GM23338 (cell line): ENCODE data around the gene KISS1. TPM values are rescaled to one million over a fixed set of nuclear protein-coding genes. Genes with fewer than 3 reads are reported as not detected.

Experiments
- ATAC-seq: fragments of 200-7000 bp; cut with Tn5 transposase; 3 replicates; pipeline ENCODE4 v1.9.1; 2020
- DNase-seq: peaks from one replicate; pipeline ENCODE4 v3.0.0-alpha.2; 2015; ENCODE audit warnings: low spot score
- H2AFZ ChIP-seq: fragments of 200-600 bp; sonication (generic); 2 replicates; pipeline ENCODE4 v1.8.0; 2016; ENCODE audit warnings: antibody characterized with exemption, mild to moderate bottlenecking, moderate library complexity
- H3F3A ChIP-seq: fragments of 200-600 bp; sonication (generic); replicated peaks from 2 replicates; pipeline ENCODE4 v1.8.0; 2017; ENCODE audit warnings: antibody characterized with exemption, mixed run types, low read depth
- H3K27ac ChIP-seq: fragments of 200-600 bp; sonication (generic); 2 replicates; pipeline ENCODE4 v1.6.1; 2016; ENCODE audit warnings: low read depth
- H3K27me3 ChIP-seq: fragments of 200-600 bp; sonication (generic); 2 replicates; pipeline ENCODE4 v1.8.0; 2016; ENCODE audit warnings: mild to moderate bottlenecking, mixed run types, moderate library complexity; ENCODE audit not compliant: insufficient read depth
- H3K36me3 ChIP-seq: fragments of 200-600 bp; sonication (generic); 2 replicates; pipeline ENCODE4 v1.8.0; 2016; ENCODE audit warnings: mild to moderate bottlenecking; ENCODE audit not compliant: insufficient read depth
- H3K4me1 ChIP-seq: fragments of 200-600 bp; sonication (generic); 2 replicates; pipeline ENCODE4 v1.8.0; 2016; ENCODE audit warnings: mild to moderate bottlenecking, moderate library complexity; ENCODE audit not compliant: insufficient read depth
- H3K4me2 ChIP-seq: fragments of 200-600 bp; sonication (generic); 2 replicates; pipeline ENCODE4 v1.7.1; 2017; ENCODE audit warnings: mixed run types
- H3K4me3 ChIP-seq: fragments of 200-600 bp; sonication (generic); 2 replicates; pipeline ENCODE4 v1.6.1; 2016; ENCODE audit warnings: mixed run types
- H3K79me2 ChIP-seq: fragments of 200-600 bp; sonication (generic); replicated peaks from 2 replicates; pipeline ENCODE4 v1.8.0; 2017; ENCODE audit warnings: mild to moderate bottlenecking; ENCODE audit not compliant: insufficient read depth
- H3K9me2 ChIP-seq: fragments of 200-600 bp; sonication (generic); 2 replicates; pipeline ENCODE4 v1.8.0; 2017; ENCODE audit not compliant: insufficient read depth
- H4K20me1 ChIP-seq: fragments of 200-600 bp; sonication (generic); replicated peaks from 2 replicates; pipeline ENCODE4 v1.8.0; 2017; ENCODE audit warnings: mild to moderate bottlenecking; ENCODE audit not compliant: insufficient read depth
- H3K27ac Mint-ChIP-seq: 2 replicates; pipeline ENCODE4 v1.8.0; 2020; ENCODE audit warnings: inconsistent platforms, mild to moderate bottlenecking, moderate library complexity, mixed read lengths
- H3K27me3 Mint-ChIP-seq: 3 replicates; pipeline ENCODE4 v1.8.0; 2022; ENCODE audit warnings: low read depth, mild to moderate bottlenecking, moderate library complexity, mixed read lengths, inconsistent platforms; ENCODE audit not compliant: insufficient read depth, poor library complexity
- H3K36me3 Mint-ChIP-seq: 3 replicates; pipeline ENCODE4 v1.8.0; 2021; ENCODE audit warnings: low read depth, mild to moderate bottlenecking, inconsistent platforms, moderate library complexity, mixed read lengths
- H3K4me1 Mint-ChIP-seq: 3 replicates; pipeline ENCODE4 v1.8.0; 2020; ENCODE audit warnings: mild to moderate bottlenecking, inconsistent platforms, mixed read lengths
- H3K4me3 Mint-ChIP-seq: 3 replicates; pipeline ENCODE4 v1.8.0; 2021; ENCODE audit warnings: moderate library complexity, mild to moderate bottlenecking, inconsistent platforms, mixed read lengths
- H3K9me3 Mint-ChIP-seq: 3 replicates; pipeline ENCODE4 v1.8.0; 2020; ENCODE audit warnings: moderate library complexity, mild to moderate bottlenecking, inconsistent platforms, mixed read lengths
- CREB1 ChIP-seq: fragments of 250-450 bp; sonication (Bioruptor Pico); IDR thresholded peaks from 2 replicates; pipeline ENCODE4 v1.5.0; 2020; ENCODE audit warnings: low read depth, mild to moderate bottlenecking, moderate library complexity
- JUNB ChIP-seq: IDR thresholded peaks from one replicate; pipeline ENCODE4 v1.6.1; 2016; ENCODE audit warnings: antibody characterized with exemption; ENCODE audit not compliant: unreplicated experiment
- NANOG ChIP-seq: IDR thresholded peaks from 2 replicates; pipeline ENCODE4 v1.6.1; 2016; ENCODE audit warnings: antibody characterized with exemption, borderline replicate concordance
- POLR2AphosphoS5 ChIP-seq: IDR thresholded peaks from 2 replicates; pipeline ENCODE4 v1.6.1; 2016; ENCODE audit warnings: antibody characterized with exemption, low read depth
- STAT1 ChIP-seq: IDR thresholded peaks from one replicate; pipeline ENCODE4 v1.6.1; 2016; ENCODE audit warnings: antibody characterized with exemption; ENCODE audit not compliant: unreplicated experiment
- ZNF114 ChIP-seq: fragments of 250-450 bp; sonication (Bioruptor Pico); IDR thresholded peaks from 2 replicates; pipeline ENCODE4 v1.5.0; 2020; ENCODE audit warnings: mild to moderate bottlenecking, moderate library complexity
- ZNF331 ChIP-seq: fragments of 250-450 bp; sonication (Bioruptor Pico); IDR thresholded peaks from 2 replicates; pipeline ENCODE4 v1.5.0; 2020; ENCODE audit warnings: low read depth, mild to moderate bottlenecking, moderate library complexity
- polyA plus RNA-seq: library from polyadenylated mRNA; unstranded; fragments of >200 nt; fragmentation: Nextera tagmentation; extraction: Ambion mirVana; gene quantifications from 2 replicates; pipeline ENCODE4 v1.2.1, GENCODE V29; 2016
- total RNA-seq: library from RNA; depleted of rRNA; stranded (reverse); fragments of >200 nt; shearing (Covaris generic); gene quantifications from 2 replicates; pipeline ENCODE4 v1.2.3, GENCODE V29; 2014
- TF ChIP-seq, protein P1 (sequence below): IDR thresholded peaks from one replicate; pipeline ENCODE4 v1.6.1; 2018; ENCODE audit warnings: antibody characterized with exemption; ENCODE audit not compliant: unreplicated experiment
- TF ChIP-seq, protein P2 (sequence below), 2 experiments: fragments of 200-600 bp in 1 of 2; sonication (generic) in 1 of 2; conservative IDR thresholded peaks; 2 replicates each; pipeline versions ENCODE4 v1.5.1 to v1.6.1; 2016 to 2017; ENCODE audit warnings: antibody characterized with exemption in 2 of 2, low read depth in 2 of 2, mild to moderate bottlenecking in 2 of 2, moderate library complexity in 1 of 2
- TF ChIP-seq, protein P3 (sequence below): IDR thresholded peaks from 2 replicates; pipeline ENCODE4 v1.6.1; 2016; ENCODE audit warnings: antibody characterized with exemption

Gene KISS1
- total and polyA plus RNA-seq, 2 experiments from 2014 or later = not detected

DNA sequence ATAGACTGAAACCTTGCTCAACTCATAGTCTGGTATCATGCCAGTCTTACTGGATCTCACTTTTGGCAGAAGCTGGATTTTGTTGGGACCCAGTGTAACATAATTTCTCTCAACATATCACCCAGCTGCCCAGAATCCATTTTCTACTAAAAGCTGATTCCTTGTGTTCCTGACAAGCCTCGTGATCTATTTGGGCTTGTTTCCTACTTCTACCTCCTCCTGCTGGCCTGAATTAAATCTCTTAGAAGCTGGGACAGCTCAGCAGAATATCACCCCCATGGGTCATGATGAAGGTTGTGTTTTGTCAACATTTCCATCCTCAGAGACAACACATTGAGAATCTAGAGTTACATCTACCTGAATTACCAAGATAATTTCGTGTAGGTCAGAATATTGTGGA is 9.8 kb upstream of the KISS1 start:
- DNase-seq (peak; percentile 24), ATAC-seq (no peak)
- Mint-ChIP-seq H3K27me3 (peaks cover 2% of the 10 kb centered on the region), H3K4me3 (no peak overlapping the region), H3K9me3 (no peaks in the 10 kb centered on the region), H3K4me1 (peaks cover 3% of the 10 kb centered on the region; the same call in 2 of the 3 replicates), H3K27ac (no peak overlapping the region), H3K36me3 (no peaks in the 10 kb centered on the region)
- no peak overlapping the region for H3K27ac ChIP-seq
- H3K4me3 ChIP-seq = no peak overlapping the region
- H3F3A ChIP-seq = peaks cover 5% of the 10 kb centered on the region; the same call in 1 of the 2 replicates
- no peak overlapping the region for H2AFZ ChIP-seq
- H3K27me3 ChIP-seq = no peaks in the 10 kb centered on the region
- no peaks in the 10 kb centered on the region for H3K79me2 ChIP-seq
- H3K4me1 ChIP-seq = no peaks in the 10 kb centered on the region
- no peaks in the 10 kb centered on the region; the same call in none of the 2 replicates for H4K20me1 ChIP-seq
- no peak overlapping the region for H3K4me2 ChIP-seq
- H3K36me3 ChIP-seq = no peaks in the 10 kb centered on the region
- TF ChIP-seq, protein P1, sequence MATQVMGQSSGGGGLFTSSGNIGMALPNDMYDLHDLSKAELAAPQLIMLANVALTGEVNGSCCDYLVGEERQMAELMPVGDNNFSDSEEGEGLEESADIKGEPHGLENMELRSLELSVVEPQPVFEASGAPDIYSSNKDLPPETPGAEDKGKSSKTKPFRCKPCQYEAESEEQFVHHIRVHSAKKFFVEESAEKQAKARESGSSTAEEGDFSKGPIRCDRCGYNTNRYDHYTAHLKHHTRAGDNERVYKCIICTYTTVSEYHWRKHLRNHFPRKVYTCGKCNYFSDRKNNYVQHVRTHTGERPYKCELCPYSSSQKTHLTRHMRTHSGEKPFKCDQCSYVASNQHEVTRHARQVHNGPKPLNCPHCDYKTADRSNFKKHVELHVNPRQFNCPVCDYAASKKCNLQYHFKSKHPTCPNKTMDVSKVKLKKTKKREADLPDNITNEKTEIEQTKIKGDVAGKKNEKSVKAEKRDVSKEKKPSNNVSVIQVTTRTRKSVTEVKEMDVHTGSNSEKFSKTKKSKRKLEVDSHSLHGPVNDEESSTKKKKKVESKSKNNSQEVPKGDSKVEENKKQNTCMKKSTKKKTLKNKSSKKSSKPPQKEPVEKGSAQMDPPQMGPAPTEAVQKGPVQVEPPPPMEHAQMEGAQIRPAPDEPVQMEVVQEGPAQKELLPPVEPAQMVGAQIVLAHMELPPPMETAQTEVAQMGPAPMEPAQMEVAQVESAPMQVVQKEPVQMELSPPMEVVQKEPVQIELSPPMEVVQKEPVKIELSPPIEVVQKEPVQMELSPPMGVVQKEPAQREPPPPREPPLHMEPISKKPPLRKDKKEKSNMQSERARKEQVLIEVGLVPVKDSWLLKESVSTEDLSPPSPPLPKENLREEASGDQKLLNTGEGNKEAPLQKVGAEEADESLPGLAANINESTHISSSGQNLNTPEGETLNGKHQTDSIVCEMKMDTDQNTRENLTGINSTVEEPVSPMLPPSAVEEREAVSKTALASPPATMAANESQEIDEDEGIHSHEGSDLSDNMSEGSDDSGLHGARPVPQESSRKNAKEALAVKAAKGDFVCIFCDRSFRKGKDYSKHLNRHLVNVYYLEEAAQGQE = no peak
- TF ChIP-seq STAT1 = no peak
- H3K9me2 ChIP-seq = no peaks in the 10 kb centered on the region

DNA sequence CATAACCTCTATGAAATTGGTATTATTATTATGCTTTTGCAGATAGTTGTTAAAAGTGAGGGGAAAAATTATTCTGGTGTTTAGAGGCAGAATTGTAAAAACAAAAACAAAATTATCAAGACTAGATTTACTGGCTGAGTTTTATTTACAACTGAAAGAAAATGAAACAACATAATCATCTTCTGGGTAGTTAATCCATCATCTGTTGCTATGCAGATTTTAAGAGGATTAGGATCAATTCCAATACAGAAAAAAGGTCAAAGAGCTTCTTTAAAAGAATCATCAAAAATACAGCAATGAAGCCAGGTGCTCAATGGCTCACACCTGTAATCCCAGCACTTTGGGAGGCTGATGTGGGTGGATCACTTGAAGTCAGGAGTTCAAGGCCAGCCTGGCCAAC is 9.2 kb upstream of the KISS1 start:
- H2AFZ ChIP-seq = no peak overlapping the region
- no peaks in the 10 kb centered on the region for H3K27me3 ChIP-seq
- peaks cover 3% of the 10 kb centered on the region; the same call in 2 of the 3 replicates for H3K4me1 Mint-ChIP-seq
- H3K9me3 Mint-ChIP-seq = no peaks in the 10 kb centered on the region
- DNase-seq (no peak), ATAC-seq (no peak)
- H3K79me2 ChIP-seq = no peaks in the 10 kb centered on the region
- no peaks in the 10 kb centered on the region for H3K36me3 Mint-ChIP-seq
- H3K9me2 ChIP-seq = no peaks in the 10 kb centered on the region
- no peak overlapping the region for H3K27ac Mint-ChIP-seq
- H3K4me3 Mint-ChIP-seq = no peak overlapping the region
- H3K27ac ChIP-seq = no peak overlapping the region
- H3K4me2 ChIP-seq = no peak overlapping the region
- TF ChIP-seq POLR2AphosphoS5 (no peak), STAT1 (no peak), ZNF331 (CRISPR knock-in tag) (no peak), JUNB (no peak), CREB1 (CRISPR knock-in tag) (no peak), NANOG (no peak), ZNF114 (no peak)
- TF ChIP-seq, protein P2, sequence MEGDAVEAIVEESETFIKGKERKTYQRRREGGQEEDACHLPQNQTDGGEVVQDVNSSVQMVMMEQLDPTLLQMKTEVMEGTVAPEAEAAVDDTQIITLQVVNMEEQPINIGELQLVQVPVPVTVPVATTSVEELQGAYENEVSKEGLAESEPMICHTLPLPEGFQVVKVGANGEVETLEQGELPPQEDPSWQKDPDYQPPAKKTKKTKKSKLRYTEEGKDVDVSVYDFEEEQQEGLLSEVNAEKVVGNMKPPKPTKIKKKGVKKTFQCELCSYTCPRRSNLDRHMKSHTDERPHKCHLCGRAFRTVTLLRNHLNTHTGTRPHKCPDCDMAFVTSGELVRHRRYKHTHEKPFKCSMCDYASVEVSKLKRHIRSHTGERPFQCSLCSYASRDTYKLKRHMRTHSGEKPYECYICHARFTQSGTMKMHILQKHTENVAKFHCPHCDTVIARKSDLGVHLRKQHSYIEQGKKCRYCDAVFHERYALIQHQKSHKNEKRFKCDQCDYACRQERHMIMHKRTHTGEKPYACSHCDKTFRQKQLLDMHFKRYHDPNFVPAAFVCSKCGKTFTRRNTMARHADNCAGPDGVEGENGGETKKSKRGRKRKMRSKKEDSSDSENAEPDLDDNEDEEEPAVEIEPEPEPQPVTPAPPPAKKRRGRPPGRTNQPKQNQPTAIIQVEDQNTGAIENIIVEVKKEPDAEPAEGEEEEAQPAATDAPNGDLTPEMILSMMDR (conservative IDR thresholded peaks at IDR 0.05; ENCODE audit: low read depth in 2 of 2) = no peak
- TF ChIP-seq, protein P3, sequence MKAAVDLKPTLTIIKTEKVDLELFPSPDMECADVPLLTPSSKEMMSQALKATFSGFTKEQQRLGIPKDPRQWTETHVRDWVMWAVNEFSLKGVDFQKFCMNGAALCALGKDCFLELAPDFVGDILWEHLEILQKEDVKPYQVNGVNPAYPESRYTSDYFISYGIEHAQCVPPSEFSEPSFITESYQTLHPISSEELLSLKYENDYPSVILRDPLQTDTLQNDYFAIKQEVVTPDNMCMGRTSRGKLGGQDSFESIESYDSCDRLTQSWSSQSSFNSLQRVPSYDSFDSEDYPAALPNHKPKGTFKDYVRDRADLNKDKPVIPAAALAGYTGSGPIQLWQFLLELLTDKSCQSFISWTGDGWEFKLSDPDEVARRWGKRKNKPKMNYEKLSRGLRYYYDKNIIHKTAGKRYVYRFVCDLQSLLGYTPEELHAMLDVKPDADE = no peak
- TF ChIP-seq, protein P1 = no peak
- H4K20me1 ChIP-seq = no peaks in the 10 kb centered on the region; the same call in none of the 2 replicates
- no peak overlapping the region for H3K4me3 ChIP-seq
- H3F3A ChIP-seq = peaks cover 5% of the 10 kb centered on the region; the same call in 1 of the 2 replicates
- peaks cover 2% of the 10 kb centered on the region for H3K27me3 Mint-ChIP-seq
- H3K36me3 ChIP-seq = no peaks in the 10 kb centered on the region
- H3K4me1 ChIP-seq = no peaks in the 10 kb centered on the region
